ENCODE data around the gene KIAA0040. TPM values are rescaled to one million over a fixed set of nuclear protein-coding genes. Genes with fewer than 3 reads are reported as not detected.

KIAA0040 gene
- total and polyA plus RNA-seq, 12 donors, result 6.3 to 37.2 (median 11.1) TPM

GRCh38 chr1:175197531-175197930 lies 5.0 kb upstream of the KIAA0040 start:
- WGBS, 2 donors, result 84 to 88% methylated on average over 2 of the region's 2 CpGs
- H3K4me1 ChIP-seq, result peaks cover 13 to 56% (median 32%) of the 10 kb centered on the region in 9 donors
- H3K27ac ChIP-seq, result peak overlapping the region in 5 of 10 donors; percentile 23 to 64 (median 50)

GRCh38 chr1:175195798-175196197 lies 3.2 kb upstream of the KIAA0040 start:
- intact Hi-C loops (cut with DNase I), result no loop called here
- peaks cover 12 to 52% (median 32%) of the 10 kb centered on the region in 9 donors for H3K4me1 ChIP-seq

More at GRCh38 chr1:175197531-175197930, 5.0 kb upstream of the KIAA0040 start:
- DNase-seq, result no peak
- no peaks in the 10 kb centered on the region for H3K9me3 ChIP-seq
- H3K36me3 ChIP-seq, result no peaks in the 10 kb centered on the region
- no peak for TF ChIP-seq CTCF (IDR thresholded peaks at IDR 0.05)
- no peak overlapping the region for H3K4me3 ChIP-seq
- intact Hi-C loops (cut with DNase I), result no loop called here
- no peaks in the 10 kb centered on the region for H3K27me3 ChIP-seq
- ATAC-seq, result no peak

GRCh38 chr1:175195281-175195680 lies 2.7 kb upstream of the KIAA0040 start:
- H3K36me3 ChIP-seq, result no peaks in the 10 kb centered on the region
- 0 to 2% methylated on average over 1 of the region's 1 CpG for WGBS, 2 donors
- no peak overlapping the region for H3K4me3 ChIP-seq
- no peaks in the 10 kb centered on the region for H3K9me3 ChIP-seq
- ATAC-seq (no peak), DNase-seq (no peak)
- no peak for TF ChIP-seq CTCF (IDR thresholded peaks at IDR 0.05)
- no peak overlapping the region for H3K27ac ChIP-seq
- intact Hi-C loops (cut with DNase I), result no loop called here
- H3K27me3 ChIP-seq, result no peaks in the 10 kb centered on the region
- peaks cover 10 to 52% (median 32%) of the 10 kb centered on the region in 9 donors for H3K4me1 ChIP-seq

More at GRCh38 chr1:175195798-175196197, 3.2 kb upstream of the KIAA0040 start:
- H3K4me3 ChIP-seq, result no peak overlapping the region
- no peaks in the 10 kb centered on the region for H3K36me3 ChIP-seq
- no peak for DNase-seq
- no peak for ATAC-seq
- no peak overlapping the region for H3K27ac ChIP-seq
- H3K27me3 ChIP-seq, result no peaks in the 10 kb centered on the region
- no peaks in the 10 kb centered on the region for H3K9me3 ChIP-seq
- 66 to 75% methylated on average over 3 of the region's 3 CpGs for WGBS, 2 donors
- TF ChIP-seq CTCF (IDR thresholded peaks at IDR 0.05), result no peak

GRCh38 chr1:175193527-175193910 lies 943 bp upstream of the KIAA0040 start:
- intact Hi-C loops (cut with DNase I), result loop anchor here in 1 of 10 donors (5.0 kb wide), 1 partner anchor 36 kb away; no protein-coding TSS in a partner anchor
- Histone ChIP-seq H3K4me3 (peak overlapping the region in 9 of 10 donors; percentile 49 to 95 (median 78)), H3K27me3 (no peaks in the 10 kb centered on the region), H3K36me3 (no peaks in the 10 kb centered on the region), H3K4me1 (peaks cover 6 to 66% (median 40%) of the 10 kb centered on the region in 9 donors), H3K27ac (peak overlapping the region; percentile 79 to 97 (median 88)), H3K9me3 (no peaks in the 10 kb centered on the region)
- WGBS, 2 donors, result 55 to 57% methylated on average over 4 of the region's 4 CpGs
- no peak for TF ChIP-seq CTCF (IDR thresholded peaks at IDR 0.05)
- DNase-seq (peak in 1 of 2 donors; percentile 18), ATAC-seq (peak in 6 of 8 donors; percentile 3 to 28 (median 20))

All from heart right ventricle (tissue), 16 donors.